HEK293T (cell line): ENCODE measurements around the gene MACC1.

Source experiments
- ARNT ChIP-seq: fragments of 450-650 bp; IDR thresholded peaks from 2 replicates; pipeline ENCODE4 v1.6.1; 2017; ENCODE audit warnings: mild to moderate bottlenecking
- BHLHE40 ChIP-seq: fragments of 450-650 bp; IDR thresholded peaks from 2 replicates; pipeline ENCODE4 v1.6.1; 2016; ENCODE audit warnings: mild to moderate bottlenecking, moderate library complexity, borderline replicate concordance
- FOXA1 ChIP-seq: fragments of 450-650 bp; IDR thresholded peaks from 2 replicates; pipeline ENCODE4 v1.6.1; 2016; ENCODE audit warnings: mild to moderate bottlenecking
- FOXK2 ChIP-seq: fragments of 450-650 bp; IDR thresholded peaks from 2 replicates; pipeline ENCODE4 v1.6.1; 2016; ENCODE audit warnings: mild to moderate bottlenecking
- HDGF ChIP-seq: fragments of 450-650 bp; IDR thresholded peaks from 2 replicates; pipeline ENCODE4 v1.6.1; 2017; ENCODE audit warnings: antibody characterized with exemption, borderline replicate concordance
- L3MBTL2 ChIP-seq: fragments of 450-650 bp; conservative IDR thresholded peaks from 2 replicates; pipeline ENCODE4 v1.6.1; 2016; ENCODE audit warnings: mild to moderate bottlenecking
- LEF1 ChIP-seq: fragments of 450-650 bp; IDR thresholded peaks from 2 replicates; pipeline ENCODE4 v1.6.1; 2017; ENCODE audit warnings: mild to moderate bottlenecking, borderline replicate concordance
- SP1 ChIP-seq: fragments of 450-650 bp; IDR thresholded peaks from 2 replicates; pipeline ENCODE4 v1.6.1; 2017
- SUZ12 ChIP-seq: fragments of 450-650 bp; IDR thresholded peaks from 2 replicates; pipeline ENCODE4 v1.6.1; 2016; ENCODE audit warnings: mild to moderate bottlenecking
- TARDBP ChIP-seq: fragments of 450-650 bp; IDR thresholded peaks from 2 replicates; pipeline ENCODE4 v1.6.1; 2016
- ZNF384 ChIP-seq: fragments of 450-650 bp; IDR thresholded peaks from 2 replicates; pipeline ENCODE4 v1.6.1; 2016
- TF ChIP-seq, protein P1 (sequence below): fragments of 450-650 bp; IDR thresholded peaks from 2 replicates; pipeline ENCODE4 v1.6.1; 2016

DNA sequence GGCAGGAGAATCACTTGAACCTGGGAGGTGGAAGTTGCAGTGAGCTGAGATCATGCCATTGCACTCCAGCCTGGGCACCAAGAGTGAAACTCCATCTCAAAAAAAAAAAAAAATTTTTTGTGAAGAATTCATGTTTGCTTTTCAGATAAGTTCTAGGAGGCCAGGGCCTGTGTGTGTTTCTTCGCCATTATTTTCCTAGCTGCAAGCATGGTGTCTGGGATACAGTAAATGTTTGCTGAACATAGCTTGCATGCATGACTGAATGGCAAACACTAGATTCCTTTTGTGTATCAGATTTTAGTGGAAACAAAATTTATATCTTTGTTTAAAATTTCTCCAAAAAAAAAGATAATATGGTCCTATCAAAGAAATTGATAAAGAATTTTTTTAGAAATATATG, 9.7 kb upstream of the MACC1 start:
- TF ChIP-seq ZNF384 (no peak), FOXA1 (no peak), L3MBTL2 (no peak), SUZ12 (no peak), FOXK2 (no peak), BHLHE40 (no peak), LEF1 (no peak), TARDBP (no peak), ARNT (no peak), HDGF (no peak), SP1 (no peak)
- TF ChIP-seq, protein P1, sequence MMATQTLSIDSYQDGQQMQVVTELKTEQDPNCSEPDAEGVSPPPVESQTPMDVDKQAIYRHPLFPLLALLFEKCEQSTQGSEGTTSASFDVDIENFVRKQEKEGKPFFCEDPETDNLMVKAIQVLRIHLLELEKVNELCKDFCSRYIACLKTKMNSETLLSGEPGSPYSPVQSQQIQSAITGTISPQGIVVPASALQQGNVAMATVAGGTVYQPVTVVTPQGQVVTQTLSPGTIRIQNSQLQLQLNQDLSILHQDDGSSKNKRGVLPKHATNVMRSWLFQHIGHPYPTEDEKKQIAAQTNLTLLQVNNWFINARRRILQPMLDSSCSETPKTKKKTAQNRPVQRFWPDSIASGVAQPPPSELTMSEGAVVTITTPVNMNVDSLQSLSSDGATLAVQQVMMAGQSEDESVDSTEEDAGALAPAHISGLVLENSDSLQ, result no peak
